Nephron (organoid): ENCODE measurements around the gene TCF4.
A peak's percentile ranks its signal among the peaks of the same experiment; 100 is the strongest.

ENCODE experiments used
- H3K27ac Mint-ChIP-seq, 3 experiments: 2 replicates each; pipeline ENCODE4 v1.8.0; 2020; ENCODE audit warnings: mixed read lengths in 3 of 3, mild to moderate bottlenecking in 2 of 3, moderate library complexity in 1 of 3
- H3K27me3 Mint-ChIP-seq: 2 replicates; pipeline ENCODE4 v1.8.0; 2021; ENCODE audit warnings: low read depth, mild to moderate bottlenecking, moderate library complexity, mixed read lengths
- H3K36me3 Mint-ChIP-seq: 2 replicates; pipeline ENCODE4 v1.8.0; 2020; ENCODE audit warnings: low read depth, mixed read lengths
- H3K4me1 Mint-ChIP-seq: 2 replicates; pipeline ENCODE4 v1.8.0; 2020; ENCODE audit warnings: mixed read lengths
- H3K4me3 Mint-ChIP-seq, 3 experiments: 2 replicates each; pipeline ENCODE4 v1.8.0; 2020; ENCODE audit warnings: mild to moderate bottlenecking in 3 of 3, mixed read lengths in 3 of 3, moderate library complexity in 2 of 3
- H3K9me3 Mint-ChIP-seq: 2 replicates; pipeline ENCODE4 v1.8.0; 2020; ENCODE audit warnings: mixed read lengths
- CTCF ChIP-seq, 3 experiments: fragments of 200-600 bp; sonication (generic); IDR thresholded peaks; one replicate each; pipeline ENCODE4 v1.5.0; 2021; ENCODE audit warnings: antibody characterized with exemption in 3 of 3; ENCODE audit not compliant: unreplicated experiment in 3 of 3

The TCF4 gene

GRCh38 chr18:55588111-55588869 lies at the start of gene TCF4:
Gene TCF4 (minus strand): TSS chr18:55588192. CDS start chr18:55587116, 1,076 bp downstream.
- peak within 1 kb of the TSS; percentile 87 to 94 (median 94) for H3K4me3 Mint-ChIP-seq
- no peak for TF ChIP-seq CTCF (IDR thresholded peaks at IDR 0.05; ENCODE audit: unreplicated experiment in 3 of 3)
- peaks cover 28% of the 10 kb centered on the region for H3K4me1 Mint-ChIP-seq
- H3K27ac Mint-ChIP-seq, result peak within 1 kb of the TSS; percentile 93 to 98 (median 98)
- H3K27me3 Mint-ChIP-seq, result no peaks in the 10 kb centered on the region
- peaks cover 8% of the 10 kb centered on the region for H3K36me3 Mint-ChIP-seq
- no peaks in the 10 kb centered on the region for H3K9me3 Mint-ChIP-seq

GRCh38 chr18:55637204-55637603 lies 49.2 kb upstream of the TCF4 start:
- no peak for TF ChIP-seq CTCF (IDR thresholded peaks at IDR 0.05; ENCODE audit: unreplicated experiment in 3 of 3)
- Mint-ChIP-seq H3K27ac (no peak overlapping the region), H3K27me3 (no peaks in the 10 kb centered on the region), H3K4me3 (no peak overlapping the region), H3K36me3 (peaks cover 5% of the 10 kb centered on the region), H3K9me3 (peaks cover 18% of the 10 kb centered on the region), H3K4me1 (no peaks in the 10 kb centered on the region)

DNA sequence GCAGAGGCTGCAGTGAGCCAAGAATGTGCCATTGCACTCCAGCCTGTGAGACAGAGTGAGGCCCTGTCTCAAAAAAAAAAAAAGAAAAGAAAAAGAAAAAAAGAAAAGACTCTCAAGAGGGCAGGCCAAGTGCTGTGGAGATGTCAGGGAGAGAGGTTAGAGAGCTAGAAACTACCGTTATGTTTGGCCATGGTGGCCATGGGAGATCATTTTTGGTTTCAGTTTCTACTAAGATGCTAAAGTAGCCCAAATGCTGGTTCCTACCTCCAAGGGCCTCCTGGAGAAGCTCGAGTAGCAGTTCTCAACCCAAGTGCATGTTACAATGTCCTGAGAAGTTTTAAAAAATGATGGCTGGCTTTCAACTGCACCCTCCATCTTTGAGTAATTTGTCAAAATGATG lies 47.4 kb upstream of the TCF4 start:
- peaks cover under 1% of the 10 kb centered on the region for H3K9me3 Mint-ChIP-seq
- H3K4me3 Mint-ChIP-seq, result no peak overlapping the region
- H3K4me1 Mint-ChIP-seq, result no peaks in the 10 kb centered on the region
- no peak for TF ChIP-seq CTCF (IDR thresholded peaks at IDR 0.05; ENCODE audit: unreplicated experiment in 3 of 3)
- no peaks in the 10 kb centered on the region for H3K27me3 Mint-ChIP-seq
- no peaks in the 10 kb centered on the region for H3K36me3 Mint-ChIP-seq
- H3K27ac Mint-ChIP-seq, result no peak overlapping the region

DNA sequence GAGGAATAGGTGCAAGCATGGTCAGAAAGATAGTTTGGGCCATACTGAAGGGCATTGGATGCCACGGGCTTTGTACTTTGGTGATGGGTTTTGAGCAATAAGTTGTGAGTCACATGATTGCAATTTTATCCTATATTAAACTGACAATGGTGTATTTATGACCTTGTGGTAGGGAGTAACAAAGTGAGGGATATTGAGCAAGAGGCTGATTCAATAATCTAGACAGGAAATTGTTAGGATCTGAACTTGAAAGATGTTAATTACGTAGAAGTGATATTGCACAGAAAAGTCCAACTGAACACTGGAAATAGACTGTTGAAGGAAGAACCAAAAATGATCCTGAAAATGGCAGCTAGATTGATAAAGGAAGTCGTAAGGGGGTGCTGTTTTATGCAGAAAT lies 46.6 kb upstream of the TCF4 start:
- Mint-ChIP-seq H3K4me1 (no peaks in the 10 kb centered on the region), H3K27me3 (no peaks in the 10 kb centered on the region), H3K27ac (no peak overlapping the region)

DNA sequence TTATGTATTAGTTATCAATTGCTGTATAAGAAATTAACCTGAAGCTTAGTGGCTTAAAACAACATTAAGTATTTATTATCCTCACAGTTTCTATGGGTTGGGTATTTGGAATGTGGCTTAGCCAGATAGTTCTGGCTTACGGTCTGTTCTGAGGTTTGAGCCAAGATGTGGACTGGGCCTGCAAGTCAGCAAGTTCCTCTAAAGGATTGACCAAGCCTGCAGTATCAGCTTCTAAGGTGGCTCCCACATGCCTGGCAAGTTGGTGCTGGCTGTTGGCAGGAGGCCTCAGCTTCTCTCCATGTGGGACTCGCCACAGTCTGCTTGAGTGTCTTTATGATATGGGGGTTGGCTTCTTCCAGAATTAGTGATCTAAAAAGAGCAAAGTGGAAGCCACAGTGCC lies 45.0 kb upstream of the TCF4 start:
- H3K27me3 Mint-ChIP-seq, result no peaks in the 10 kb centered on the region
- no peaks in the 10 kb centered on the region for H3K4me1 Mint-ChIP-seq
- no peak overlapping the region for H3K27ac Mint-ChIP-seq
- no peak for TF ChIP-seq CTCF (IDR thresholded peaks at IDR 0.05; ENCODE audit: unreplicated experiment in 3 of 3)
- no peaks in the 10 kb centered on the region for H3K9me3 Mint-ChIP-seq
- H3K36me3 Mint-ChIP-seq, result no peaks in the 10 kb centered on the region
- no peak overlapping the region for H3K4me3 Mint-ChIP-seq

More for the DNA sequence above, 46.6 kb upstream of the TCF4 start:
- Mint-ChIP-seq H3K9me3 (no peaks in the 10 kb centered on the region), H3K36me3 (no peaks in the 10 kb centered on the region), H3K4me3 (no peak overlapping the region)
- no peak for TF ChIP-seq CTCF (IDR thresholded peaks at IDR 0.05; ENCODE audit: unreplicated experiment in 3 of 3)

GRCh38 chr18:55629133-55629532 lies 41.1 kb upstream of the TCF4 start:
- no peaks in the 10 kb centered on the region for H3K4me1 Mint-ChIP-seq
- H3K27ac Mint-ChIP-seq, result no peak overlapping the region
- H3K4me3 Mint-ChIP-seq, result no peak overlapping the region
- no peaks in the 10 kb centered on the region for H3K9me3 Mint-ChIP-seq
- H3K27me3 Mint-ChIP-seq, result no peaks in the 10 kb centered on the region
- no peaks in the 10 kb centered on the region for H3K36me3 Mint-ChIP-seq
- TF ChIP-seq CTCF (IDR thresholded peaks at IDR 0.05; ENCODE audit: unreplicated experiment in 3 of 3), result no peak
